GM19193 (cell line): ENCODE measurements around the gene CYP4F11.

Source experiments
- POLR2A ChIP-seq: IDR thresholded peaks from 4 replicates; pipeline ENCODE4 v1.6.1; 2011; ENCODE audit not compliant: insufficient read depth, insufficient read length; ENCODE audit errors: extremely low read depth

Gene CYP4F11

GRCh38 chr19:15895876-15896430, 38.4 kb downstream of the CYP4F11 start:
- TF ChIP-seq POLR2A = no peak

GRCh38 chr19:15894359-15894758, 40.0 kb downstream of the CYP4F11 start:
- no peak for TF ChIP-seq POLR2A

DNA sequence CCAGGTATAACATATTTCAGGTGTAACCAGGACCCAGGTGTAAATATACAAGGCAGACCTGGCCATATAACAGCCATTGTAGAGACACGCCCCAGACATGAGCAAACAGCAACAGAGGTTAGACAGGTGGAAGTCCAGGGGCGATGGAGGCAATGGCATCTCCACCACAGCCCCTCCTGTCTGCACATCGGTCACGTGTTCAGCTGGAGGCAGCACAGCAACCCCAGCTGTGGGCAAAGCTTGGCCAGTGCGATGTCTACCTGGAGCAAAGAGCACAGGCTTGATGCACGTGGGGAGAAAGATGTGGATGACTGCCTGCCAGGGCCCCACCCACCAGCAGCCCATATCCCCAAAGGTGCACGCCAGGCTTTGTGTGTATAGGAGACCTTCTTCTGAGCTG, 40.9 kb downstream of the CYP4F11 start:
- TF ChIP-seq POLR2A = no peak

GRCh38 chr19:15892012-15892411, 42.3 kb downstream of the CYP4F11 start:
- no peak for TF ChIP-seq POLR2A

GRCh38 chr19:15891434-15891833, 42.9 kb downstream of the CYP4F11 start:
- no peak for TF ChIP-seq POLR2A

GRCh38 chr19:15885919-15886318, 48.4 kb downstream of the CYP4F11 start:
- no peak for TF ChIP-seq POLR2A

- TF ChIP-seq POLR2A = no peak
Observed at GRCh38 chr19:15885167-15885566, 49.2 kb downstream of the CYP4F11 start.

DNA sequence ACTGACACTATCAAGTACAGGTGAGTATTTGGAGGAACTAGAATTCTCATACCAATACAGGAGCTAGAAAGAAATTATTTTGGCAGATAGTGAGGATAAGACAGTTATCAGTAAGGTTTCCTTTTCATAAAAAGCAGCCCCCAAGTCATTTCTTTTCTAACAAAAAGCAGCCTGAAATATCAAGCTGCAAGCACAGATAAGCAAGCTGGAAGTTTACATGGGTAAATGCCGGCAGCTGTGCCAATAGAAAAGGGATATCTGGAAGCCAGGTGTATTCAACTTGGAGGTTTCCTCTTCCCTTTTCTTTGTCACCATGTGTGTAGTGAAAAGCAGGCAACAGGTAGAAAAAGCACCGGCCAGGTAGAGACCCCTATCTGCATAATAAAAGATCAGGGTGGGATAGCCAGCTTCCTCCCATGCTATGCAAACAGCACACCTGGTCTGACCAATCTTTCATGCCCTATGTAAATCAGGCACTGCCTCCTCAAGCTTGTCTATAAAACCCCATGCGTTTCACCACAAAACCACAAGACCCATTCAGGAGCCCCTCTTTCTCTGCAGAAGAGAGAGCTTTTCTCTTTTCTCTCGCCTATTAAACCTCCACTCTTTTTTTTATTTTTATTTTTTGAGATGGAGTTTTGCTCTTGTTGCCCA, 59.4 kb downstream of the CYP4F11 start:
- TF ChIP-seq POLR2A = no peak

GRCh38 chr19:15871570-15871969, 62.8 kb downstream of the CYP4F11 start:
- no peak for TF ChIP-seq POLR2A

- no peak for TF ChIP-seq POLR2A
Observed at GRCh38 chr19:15869873-15870272, 64.5 kb downstream of the CYP4F11 start.

DNA sequence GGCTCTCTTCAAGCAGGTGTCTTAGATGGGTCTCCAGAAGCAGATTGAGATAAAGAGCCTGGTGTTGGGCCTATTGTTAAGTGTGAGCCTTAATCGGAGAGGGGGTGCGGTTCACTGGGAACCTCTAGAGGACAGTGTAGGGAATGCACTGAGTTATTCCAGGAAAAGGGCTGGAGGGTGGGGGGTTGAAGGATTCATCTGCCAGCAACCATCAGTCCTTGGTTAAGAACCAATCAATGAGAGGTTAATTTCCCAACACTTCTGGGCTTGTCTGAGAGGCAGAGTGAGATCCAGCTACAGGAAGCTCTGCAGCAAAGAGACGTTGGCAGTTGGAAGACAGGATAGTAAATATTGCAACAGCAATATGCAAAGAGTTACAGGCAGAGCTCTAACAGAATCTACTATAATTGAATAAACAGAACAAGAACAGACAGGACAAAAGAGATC, 65.2 kb downstream of the CYP4F11 start:
- no peak for TF ChIP-seq POLR2A

- TF ChIP-seq POLR2A = no peak
Observed at GRCh38 chr19:15866636-15867035, 67.7 kb downstream of the CYP4F11 start.

GRCh38 chr19:15864824-15865223, 69.5 kb downstream of the CYP4F11 start:
- no peak for TF ChIP-seq POLR2A

DNA sequence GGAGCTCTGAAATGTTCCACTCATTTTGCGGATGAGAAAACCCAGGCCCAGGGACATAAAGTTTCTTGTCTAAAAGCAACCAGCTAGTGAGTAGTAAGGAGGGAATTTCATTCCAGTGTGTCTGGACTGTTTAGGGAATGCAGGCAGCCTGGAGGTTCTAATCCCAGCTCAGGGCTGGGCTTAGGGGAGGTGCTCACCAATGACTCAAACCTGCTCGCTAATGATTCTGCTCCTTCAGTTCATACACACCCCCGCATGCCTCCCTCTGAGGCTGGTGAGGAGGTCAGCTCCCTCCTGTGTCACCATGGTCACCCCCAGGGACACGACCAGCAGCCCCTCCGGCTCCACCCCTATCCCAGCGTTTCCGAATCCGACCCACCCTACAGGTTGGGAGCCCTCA, 71.1 kb downstream of the CYP4F11 start:
- no peak for TF ChIP-seq POLR2A

GRCh38 chr19:15862444-15862843, 71.9 kb downstream of the CYP4F11 start:
- TF ChIP-seq POLR2A = no peak
